AG20443 (cell line): ENCODE measurements around the gene METTL15.
"Not testable (repeated sequence)": the region's sequence is repeated elsewhere in the genome, so short reads cannot be mapped to it uniquely, and the experiment has no call there.

ENCODE experiments used
- DNase-seq: peaks from one replicate; pipeline ENCODE4 v3.0.0; 2012; ENCODE audit warnings: low spot score, mixed read lengths

Gene METTL15

DNA sequence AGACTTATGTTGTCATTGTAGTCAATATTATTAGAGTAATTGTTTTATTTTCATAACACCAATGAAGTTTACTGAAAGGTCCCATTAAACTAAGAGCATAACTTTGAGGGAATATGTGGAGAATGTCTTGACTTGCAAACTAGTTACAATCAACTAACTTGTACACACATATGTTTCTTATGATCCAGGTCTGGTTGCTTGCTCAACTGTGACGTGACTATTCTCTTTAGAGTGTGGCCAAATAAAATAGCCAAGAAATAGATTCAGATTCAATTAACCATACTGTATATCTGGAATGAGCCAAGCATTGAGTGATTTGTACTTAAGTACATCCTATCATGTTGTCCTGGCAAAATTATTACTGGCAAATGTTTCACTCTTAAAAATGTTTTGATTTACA is 101.7 kb downstream of the METTL15 start:
- DNase-seq, result peak; percentile 6

DNA sequence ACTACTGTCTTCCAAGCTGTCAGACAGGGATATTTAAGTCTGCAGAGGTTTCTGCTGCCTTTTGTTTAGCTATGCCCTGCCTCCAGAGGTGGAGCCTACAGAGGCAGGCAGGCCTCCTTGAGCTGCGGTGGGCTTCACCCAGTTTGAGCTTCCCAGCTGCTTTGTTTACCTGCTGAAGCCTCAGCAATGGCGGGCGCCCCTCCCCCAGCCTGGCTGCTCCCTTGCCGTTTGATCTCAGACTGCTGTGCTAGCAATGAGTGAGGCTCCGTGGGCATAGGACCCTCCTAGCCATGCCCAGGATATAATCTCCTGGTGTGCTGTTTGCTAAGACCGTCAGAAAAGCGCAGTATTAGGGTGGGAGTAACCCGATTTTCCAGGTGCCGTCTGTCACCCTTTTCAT is 113.9 kb downstream of the METTL15 start:
- not testable (repeated sequence) for DNase-seq

DNA sequence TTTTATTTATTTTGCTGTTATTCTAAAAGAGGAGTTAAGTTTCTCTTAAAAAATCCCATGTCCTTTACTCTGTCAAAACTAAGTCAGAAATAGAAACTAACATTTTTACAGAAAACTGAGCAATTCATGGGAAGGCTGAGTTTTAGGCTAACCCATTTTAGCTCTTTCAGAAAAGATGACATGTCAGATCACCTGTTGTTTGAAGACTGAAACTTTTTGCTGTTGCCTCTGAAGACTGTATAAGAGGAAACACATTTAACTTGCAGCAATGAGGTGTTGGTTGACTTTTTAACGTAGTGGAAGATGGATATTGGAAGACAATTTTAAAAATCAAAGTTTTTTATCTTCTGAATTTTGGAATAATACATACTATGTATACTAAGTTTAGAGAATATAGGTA is 115.4 kb downstream of the METTL15 start:
- no peak for DNase-seq

DNA sequence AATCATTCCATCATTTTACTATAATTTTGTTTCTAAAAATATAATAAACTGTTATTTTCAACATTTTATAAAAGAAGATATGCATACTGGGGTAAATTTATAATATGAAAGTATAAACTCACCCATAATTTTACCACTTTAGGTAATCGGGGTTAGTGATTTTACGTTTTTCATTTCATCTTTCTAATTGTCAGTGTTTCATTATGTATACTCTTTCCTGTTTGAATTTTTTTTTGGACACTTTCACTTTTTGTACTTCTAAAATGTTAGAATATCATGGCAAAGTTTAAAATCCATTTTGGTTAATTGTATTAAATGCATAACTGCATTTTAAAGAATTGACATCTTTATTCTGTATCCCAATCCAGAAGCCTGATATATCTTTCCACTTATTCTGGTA is 115.8 kb downstream of the METTL15 start:
- DNase-seq, result no peak

DNA sequence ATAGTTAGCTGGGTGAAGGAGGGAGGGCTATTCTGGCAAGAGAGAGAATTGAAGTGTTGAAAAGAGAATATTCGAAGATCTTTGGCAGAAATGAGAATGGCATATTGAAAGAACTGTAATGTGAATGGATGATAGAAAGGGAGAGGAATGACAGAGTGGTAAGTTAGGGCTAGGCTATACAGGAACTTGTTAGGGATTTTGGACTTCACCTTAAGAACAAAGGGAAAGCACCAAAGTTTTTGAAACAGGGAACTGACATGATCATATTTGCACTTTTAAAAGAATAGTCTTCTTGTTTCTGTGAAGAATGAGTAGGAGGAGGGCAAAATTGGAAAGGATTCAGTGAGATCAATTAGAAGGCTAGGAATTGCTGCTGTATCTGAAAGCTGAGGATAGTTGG is 119.3 kb downstream of the METTL15 start:
- no peak for DNase-seq

DNA sequence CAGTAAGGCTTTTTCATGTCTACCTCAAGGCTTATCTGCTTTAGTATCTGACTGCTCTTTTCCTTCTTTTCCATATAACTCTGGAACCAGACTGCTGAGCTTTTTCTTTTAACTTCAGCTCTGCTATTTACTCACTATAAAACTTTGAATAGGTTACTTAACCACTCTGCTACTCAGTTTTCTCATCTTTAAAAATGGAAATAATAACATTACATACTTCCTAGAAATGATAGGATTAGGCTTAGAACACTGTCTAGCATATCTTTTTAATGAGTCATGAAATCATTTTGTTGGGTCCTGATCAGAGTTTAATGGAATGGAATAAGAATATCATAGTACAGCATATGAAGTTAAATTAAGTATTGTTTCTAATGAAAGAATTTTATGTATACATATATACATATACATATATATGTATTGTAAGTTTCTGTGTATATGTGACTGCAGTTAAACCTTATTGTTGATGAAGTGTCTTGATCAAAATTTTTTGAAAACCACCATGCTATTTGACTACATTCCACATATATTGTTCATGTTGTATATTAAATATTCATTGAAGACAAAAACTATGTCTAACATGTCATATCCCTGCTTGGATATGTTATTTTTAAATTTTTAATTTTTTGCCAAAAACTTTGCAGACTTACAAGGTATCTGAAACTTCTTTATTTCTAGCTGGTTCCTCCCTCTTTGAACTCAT is 120.2 kb downstream of the METTL15 start:
- no peak for DNase-seq

DNA sequence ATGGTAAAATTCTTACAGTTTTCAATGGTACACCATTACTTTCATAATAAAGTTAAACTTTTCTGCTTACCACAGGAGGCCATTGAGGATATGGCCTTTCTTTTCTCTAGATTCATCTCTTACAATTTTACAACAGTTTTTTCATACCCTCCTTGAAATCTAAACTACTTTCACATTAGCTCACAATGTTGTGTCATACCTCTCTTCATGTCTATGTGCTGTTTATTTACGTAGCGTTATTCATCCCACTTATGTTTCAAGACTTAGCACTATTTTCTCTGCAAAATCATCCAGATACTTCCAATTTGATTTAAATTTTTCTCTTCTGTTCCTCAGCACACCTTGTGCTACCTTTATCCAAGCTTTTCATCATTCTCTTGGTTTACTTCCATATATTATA is 123.3 kb downstream of the METTL15 start:
- DNase-seq, result no peak

DNA sequence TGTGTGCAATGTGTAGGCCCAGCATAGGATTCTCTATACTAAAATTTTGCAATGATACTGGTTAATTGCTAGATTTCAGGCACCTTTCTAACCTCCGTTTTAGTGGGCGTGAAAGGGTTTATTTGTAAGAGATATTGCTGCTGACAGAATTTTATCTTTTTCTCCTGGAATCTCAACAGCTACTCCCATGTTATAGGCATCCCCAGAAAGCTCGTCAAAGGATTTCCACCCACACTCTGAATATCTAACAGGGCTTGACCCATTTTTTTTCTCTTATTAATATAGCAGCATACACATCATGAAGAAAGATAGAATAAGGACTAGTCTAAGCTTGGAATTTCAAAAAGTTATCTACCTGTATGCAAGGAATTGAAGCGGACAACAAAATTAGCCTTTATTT is 124.5 kb downstream of the METTL15 start:
- DNase-seq, result no peak

DNA sequence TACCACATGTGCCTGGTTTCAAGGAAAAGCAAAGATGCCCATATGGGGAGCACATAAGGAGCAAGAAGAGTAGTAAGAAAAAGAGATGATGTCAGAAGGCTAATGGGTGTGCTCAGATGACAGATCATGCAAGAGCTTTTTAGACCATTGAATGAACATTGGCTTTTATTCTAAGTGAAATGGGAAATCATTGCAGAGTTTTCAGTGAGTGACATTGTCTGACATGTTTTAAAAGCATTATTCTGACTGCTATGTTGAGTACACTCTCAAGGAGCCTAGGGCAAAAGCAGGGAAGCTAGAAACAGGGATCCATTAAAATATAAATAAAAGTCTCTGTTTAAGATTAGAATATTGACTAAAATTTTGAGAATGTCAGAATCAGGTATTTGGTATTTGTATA is 133.6 kb downstream of the METTL15 start:
- no peak for DNase-seq

DNA sequence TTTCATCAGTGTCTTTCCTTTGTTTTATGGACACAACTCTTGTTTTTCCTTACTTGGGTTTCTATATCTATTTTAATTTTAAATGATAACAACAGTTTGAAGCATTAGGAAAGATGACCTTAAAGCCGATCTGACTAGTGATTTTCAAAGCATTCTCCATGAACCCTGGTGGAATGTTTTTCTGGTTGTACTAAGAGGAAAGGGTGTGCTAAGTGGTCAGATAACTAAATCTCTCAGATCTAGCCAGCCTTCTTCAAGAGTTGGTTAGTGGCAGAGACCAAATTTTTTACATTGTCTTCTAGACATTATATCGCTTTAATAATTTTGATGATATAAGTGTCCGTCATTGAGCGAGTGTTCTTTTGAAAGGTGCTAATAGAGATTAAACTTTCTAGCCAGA is 134.4 kb downstream of the METTL15 start:
- DNase-seq, result no peak

DNA sequence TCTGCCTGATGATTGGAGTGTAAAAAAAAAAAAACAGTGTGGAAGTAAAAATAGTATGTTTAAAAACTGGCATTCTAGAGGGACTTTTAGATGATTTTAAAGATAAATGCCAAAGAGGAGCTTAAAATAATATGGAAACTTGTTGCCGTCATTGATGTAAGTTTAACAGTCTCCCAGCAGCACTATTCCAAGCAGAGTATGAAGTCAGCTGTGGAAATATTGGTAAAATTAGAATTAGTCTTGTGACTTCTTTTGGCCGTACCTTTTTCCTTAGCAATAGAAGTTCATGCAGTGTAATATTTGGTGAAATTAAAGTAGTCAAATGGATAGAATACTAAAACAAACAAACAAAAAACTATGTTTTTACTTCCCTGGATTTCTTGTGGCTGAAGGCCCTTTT is 134.9 kb downstream of the METTL15 start:
- DNase-seq, result no peak

DNA sequence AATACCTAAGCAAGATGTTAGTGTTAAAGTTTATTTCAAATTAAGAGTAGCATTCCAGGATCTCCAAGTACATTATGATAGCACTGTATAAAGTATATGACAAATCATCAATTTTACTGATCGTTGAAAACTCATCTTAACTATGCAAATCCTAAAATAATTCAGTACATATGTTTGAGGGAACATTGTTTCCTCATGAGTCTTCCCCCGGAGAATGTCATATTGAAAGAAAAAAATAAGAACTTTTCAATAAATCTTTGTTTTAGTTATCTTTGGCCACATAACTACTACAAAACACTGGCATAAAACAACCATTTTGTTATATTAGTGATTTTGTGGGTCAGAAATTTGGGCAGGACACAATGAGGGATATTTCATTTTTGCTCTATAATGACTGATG is 135.4 kb downstream of the METTL15 start:
- DNase-seq, result no peak

DNA sequence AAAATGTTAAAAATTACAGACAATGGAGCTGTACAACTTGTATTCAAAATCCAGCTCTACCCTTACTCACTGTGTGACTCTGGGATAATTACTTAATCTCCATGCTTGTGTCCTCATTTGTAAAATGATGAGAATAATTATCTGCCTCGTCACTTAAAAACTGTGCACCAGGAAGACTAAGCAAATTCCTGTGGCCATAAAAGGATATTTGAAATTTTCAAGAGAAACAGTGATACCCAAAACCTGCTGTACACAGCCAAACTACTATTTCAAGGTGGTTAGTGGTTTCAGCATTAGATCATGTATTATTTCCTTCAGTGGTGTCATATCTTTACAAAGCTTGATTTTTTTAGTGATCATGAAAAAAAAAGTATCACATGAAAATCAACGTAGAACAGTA is 136.9 kb downstream of the METTL15 start:
- DNase-seq, result peak; percentile 20

DNA sequence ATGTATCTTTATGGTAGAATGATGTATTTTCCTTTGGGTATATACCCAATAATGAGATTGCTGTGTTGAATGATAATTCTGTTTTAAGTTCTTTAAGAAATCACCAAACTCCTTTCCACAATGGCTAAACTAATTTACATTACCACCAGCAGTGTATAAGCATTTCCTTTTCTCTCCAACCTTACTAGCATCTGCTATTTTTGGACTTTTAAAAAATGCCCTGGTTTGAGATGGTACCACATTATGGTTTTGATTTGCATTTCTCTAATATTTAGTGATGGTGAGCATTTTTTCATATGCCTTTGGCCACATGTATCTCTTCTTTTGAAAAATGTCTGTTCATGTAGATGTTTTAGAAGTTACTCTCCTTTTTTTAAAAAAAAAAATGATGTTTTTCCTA is 142.0 kb downstream of the METTL15 start:
- DNase-seq, result no peak

DNA sequence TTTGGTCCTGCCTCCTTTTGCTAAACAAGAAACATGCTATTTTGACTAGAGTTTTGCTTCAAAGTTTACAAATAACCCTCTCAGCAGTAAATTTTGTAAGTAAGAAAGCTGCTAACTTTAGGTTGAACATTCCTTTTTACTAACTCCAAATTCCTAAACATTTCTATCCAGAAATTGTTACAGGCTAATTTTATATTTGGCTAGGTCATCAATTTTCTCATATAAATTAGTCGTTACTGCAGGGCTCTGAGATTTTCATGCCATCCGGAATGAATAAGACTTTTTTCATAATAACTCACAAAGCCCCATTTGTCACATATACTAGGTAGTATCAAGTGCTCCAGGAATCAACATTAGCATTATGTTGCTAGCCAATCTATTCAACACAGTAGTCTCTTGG is 143.1 kb downstream of the METTL15 start:
- no peak for DNase-seq

DNA sequence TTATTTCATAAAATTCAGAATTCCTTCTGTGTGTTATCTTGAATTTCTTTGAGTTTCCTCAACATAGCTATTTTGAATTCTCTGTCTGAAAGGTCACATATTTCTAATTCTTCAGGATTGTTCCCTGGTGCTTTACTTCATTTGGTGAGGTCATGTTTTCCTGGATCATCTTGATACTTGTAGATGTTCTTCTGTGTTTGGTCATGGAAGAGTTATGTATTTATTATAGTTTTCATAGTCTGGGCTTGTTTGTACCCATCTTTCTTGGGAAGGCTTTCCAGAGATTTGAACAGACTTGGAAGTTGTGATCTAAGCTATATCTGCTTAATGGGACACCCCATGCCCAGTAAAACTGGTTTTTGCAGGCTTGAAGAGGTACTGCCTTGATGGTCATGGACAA is 149.6 kb downstream of the METTL15 start:
- no peak for DNase-seq

DNA sequence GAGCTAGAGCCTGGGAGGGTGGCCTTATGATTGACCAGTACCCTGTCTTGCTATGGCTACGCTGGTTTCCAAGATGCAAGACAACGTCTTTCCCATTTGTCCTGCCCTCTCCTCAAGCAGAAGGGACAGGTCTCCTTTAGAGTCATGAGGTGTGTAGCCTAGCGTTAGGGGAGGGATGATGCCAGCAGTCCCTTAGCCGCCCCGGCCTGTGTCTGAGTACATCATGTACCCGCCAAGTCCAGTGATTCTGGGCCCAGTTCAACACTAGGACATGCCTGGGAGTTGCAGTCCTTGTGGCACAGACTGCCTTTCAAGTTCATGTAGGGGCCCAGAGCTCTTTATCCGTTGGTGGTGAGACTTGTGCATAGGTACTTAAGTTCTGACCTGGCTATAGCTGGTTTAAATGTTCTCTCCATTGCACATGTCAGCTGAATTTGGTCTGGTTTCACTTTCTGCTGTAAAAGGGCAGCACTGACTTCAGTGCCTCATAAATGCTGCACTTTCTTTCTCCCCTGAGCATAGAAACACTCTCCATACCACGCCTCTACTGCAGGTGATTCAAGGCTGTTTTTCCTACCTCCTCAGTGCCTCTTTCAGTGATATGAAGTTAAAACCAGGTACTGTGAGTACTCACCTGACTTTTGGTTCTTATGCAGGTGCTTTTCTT is 151.1 kb downstream of the METTL15 start:
- no peak for DNase-seq

DNA sequence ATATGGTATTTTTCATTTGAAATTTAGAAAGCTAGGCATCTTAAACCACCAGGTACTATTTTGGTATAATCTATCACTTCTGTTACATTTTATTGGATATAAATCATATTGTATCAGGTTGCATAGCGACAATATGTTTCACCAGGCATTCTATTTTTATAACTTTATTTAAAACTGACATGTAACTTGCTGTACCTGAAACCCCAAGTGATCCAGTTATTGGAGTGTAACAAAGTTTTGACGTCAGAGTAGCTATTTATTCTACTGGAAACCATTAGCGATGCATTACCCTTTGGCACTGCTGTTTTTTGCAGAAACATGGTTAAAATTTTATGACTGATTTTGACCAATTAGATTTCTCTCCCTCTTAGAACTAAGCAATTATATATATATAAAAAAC is 160.7 kb downstream of the METTL15 start:
- no peak for DNase-seq

DNA sequence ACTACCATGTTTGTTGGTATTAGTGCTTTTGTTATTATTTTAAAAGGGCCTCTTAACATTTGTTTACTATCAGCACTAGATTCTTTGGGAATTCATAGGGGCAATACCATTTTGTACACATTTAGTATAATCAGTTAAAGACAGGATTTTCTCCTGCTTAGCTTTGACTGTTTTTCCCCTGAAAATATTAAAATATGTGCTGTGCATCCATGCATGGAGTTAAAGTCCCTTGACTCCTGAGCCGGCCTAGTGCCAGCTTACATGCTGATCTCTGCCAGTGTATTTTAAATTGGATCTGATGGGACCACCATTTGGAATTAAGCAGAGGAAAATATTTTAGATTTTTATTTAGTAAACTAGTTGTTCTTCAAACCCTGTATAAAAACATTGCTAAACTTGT is 161.4 kb downstream of the METTL15 start:
- no peak for DNase-seq

DNA sequence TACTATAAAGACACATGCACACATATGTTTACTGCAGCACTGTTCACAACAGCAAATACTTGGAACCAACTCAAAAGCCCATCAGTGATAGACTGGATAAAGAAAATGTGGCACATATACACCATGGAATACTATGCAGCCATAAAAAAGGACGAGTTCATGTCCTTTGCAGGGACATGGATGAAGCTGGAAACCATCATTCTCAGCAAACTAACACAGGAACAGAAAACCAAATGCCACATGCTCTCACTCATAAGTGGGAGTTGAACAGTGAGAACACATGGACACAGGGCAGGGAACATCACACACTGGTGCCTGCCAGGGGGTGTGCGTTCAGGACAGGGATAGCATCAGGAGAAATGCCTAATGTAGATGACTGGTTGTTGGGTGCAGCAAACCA is 164.1 kb downstream of the METTL15 start:
- DNase-seq, result not testable (repeated sequence)

DNA sequence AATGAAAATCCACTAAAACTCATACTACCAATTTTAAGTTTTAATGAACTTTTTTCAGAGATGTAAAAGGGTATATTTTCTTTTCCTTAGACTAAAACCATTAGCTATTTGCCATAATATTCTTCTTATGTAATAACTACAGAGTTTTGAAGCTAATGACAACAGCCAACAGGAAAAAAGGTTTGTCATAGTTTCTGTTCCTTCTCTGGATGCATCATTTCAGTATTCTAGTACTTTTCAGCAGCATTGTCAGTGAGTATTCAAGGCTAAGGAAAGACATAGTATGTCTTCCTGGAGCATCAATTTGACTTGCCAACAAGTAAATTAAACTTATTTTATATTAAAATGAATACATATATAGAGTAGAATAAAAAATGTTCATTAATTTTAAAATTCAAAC is 166.0 kb downstream of the METTL15 start:
- DNase-seq, result no peak

DNA sequence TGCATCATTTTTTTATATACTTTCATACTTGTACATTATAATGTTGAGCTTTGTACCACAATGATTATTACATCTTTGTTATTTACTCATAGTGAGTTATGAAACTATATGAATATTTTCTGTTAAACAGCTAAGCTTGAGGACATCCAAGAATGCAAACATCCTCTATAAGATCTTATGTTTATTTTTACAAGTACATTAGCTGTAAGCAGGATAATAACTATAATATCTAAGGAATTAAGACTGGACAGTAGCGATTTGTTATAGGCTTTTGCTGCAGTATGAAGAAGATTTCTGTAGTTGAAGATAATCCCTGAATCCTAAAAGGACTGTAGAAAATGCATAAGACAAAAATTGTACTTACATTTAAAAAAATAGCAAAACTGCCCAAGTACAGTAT is 176.0 kb downstream of the METTL15 start:
- no peak for DNase-seq

DNA sequence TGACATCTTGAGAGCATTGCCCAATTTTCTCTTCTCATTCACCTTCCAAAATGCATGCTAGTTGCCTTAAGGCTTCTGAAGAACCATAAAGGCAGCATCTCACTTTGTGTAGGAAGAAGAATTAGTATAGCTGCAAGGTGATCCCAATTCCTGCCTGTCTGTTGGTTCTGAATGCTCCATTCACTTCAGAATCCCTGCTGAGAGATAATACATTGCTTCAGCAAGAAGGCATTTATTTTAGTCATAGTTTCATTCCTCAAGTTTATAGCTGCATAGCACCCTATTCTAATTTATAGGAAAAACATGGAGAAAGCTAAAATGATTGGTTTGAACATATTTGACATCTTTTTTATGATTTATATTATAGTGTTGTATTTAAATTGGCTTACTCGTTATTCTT is 181.3 kb downstream of the METTL15 start:
- no peak for DNase-seq

DNA sequence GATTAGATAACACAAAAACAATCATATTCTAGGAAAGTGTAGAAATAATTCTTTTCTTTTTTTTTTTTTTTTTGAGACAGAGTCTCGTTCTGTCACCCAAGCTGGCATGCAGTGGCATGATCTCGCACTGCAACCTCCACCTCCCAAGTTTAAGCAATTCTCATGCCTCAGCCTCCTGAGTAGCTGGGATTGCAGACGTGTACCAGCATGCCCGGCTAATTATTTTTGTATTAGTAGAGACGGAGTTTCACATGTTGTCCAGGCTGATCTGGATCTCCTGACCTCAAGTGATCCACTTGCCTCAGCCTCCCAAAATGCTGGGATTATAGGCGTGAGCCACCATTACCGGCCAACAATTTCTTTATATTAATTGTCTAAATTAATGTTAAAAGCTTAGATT is 182.8 kb downstream of the METTL15 start:
- DNase-seq, result not testable (repeated sequence)
